H9 (cell line): ENCODE results near the gene CATSPERB. TPM values are rescaled to one million over a fixed set of nuclear protein-coding genes. Genes with fewer than 3 reads are reported as not detected.
"Not testable (repeated sequence)": the region's sequence is repeated elsewhere in the genome, so short reads cannot be mapped to it uniquely, and the experiment has no call there.

Source experiments
- DNase-seq: peaks from one replicate; pipeline ENCODE4 v3.0.0-alpha.2; 2017
- H2AFZ ChIP-seq: one replicate; pipeline ENCODE4 v1.6.1; 2013; ENCODE audit warnings: mild to moderate bottlenecking, low read length, control low read depth, moderate library complexity
- H2AK5ac ChIP-seq: 2 replicates; pipeline ENCODE4 v1.6.1; 2013; ENCODE audit warnings: low read length, control low read depth, mixed read lengths; ENCODE audit not compliant: insufficient read length
- H2BK120ac ChIP-seq: one replicate; pipeline ENCODE4 v1.6.1; 2013; ENCODE audit warnings: low read depth, mild to moderate bottlenecking, low read length, control low read depth, inconsistent platforms; ENCODE audit not compliant: poor library complexity, severe bottlenecking
- H2BK12ac ChIP-seq: 2 replicates; pipeline ENCODE4 v1.6.1; 2013; ENCODE audit warnings: low read length, control low read depth, mixed read lengths, low read depth; ENCODE audit not compliant: insufficient read length
- H2BK15ac ChIP-seq: 2 replicates; pipeline ENCODE4 v1.6.1; 2013; ENCODE audit warnings: low read depth, low read length, control low read depth
- H2BK20ac ChIP-seq: one replicate; pipeline ENCODE4 v1.6.1; 2013; ENCODE audit warnings: low read depth, mild to moderate bottlenecking, low read length, control low read depth, inconsistent platforms; ENCODE audit not compliant: poor library complexity, severe bottlenecking
- H2BK5ac ChIP-seq: 2 replicates; pipeline ENCODE4 v1.6.1; 2013; ENCODE audit warnings: low read length, control low read depth, mixed read lengths; ENCODE audit not compliant: insufficient read length
- H3K14ac ChIP-seq: 2 replicates; pipeline ENCODE4 v1.6.1; 2013; ENCODE audit warnings: low read length, control low read depth; ENCODE audit not compliant: insufficient read depth
- H3K18ac ChIP-seq: 2 replicates; pipeline ENCODE4 v1.6.1; 2013; ENCODE audit warnings: low read depth, mild to moderate bottlenecking, mixed read lengths, low read length, control low read depth; ENCODE audit not compliant: insufficient read length
- H3K23ac ChIP-seq: 2 replicates; pipeline ENCODE4 v1.6.1; 2013; ENCODE audit warnings: low read length, control low read depth, mixed read lengths, low read depth; ENCODE audit not compliant: insufficient read length
- H3K23me2 ChIP-seq: 2 replicates; pipeline ENCODE4 v1.6.1; 2013; ENCODE audit warnings: low read depth, mild to moderate bottlenecking, mixed read lengths, low read length, control low read depth; ENCODE audit not compliant: insufficient read length, poor library complexity, severe bottlenecking
- H3K27ac ChIP-seq: 2 replicates; pipeline ENCODE4 v1.5.1; 2013; ENCODE audit warnings: low read length, control low read depth, mixed read lengths, low read depth; ENCODE audit not compliant: insufficient read length
- H3K27me3 ChIP-seq: 2 replicates; pipeline ENCODE4 v1.6.1; 2013; ENCODE audit warnings: low read length, control low read depth, inconsistent platforms; ENCODE audit not compliant: insufficient read depth
- H3K4ac ChIP-seq: 2 replicates; pipeline ENCODE4 v1.6.1; 2013; ENCODE audit warnings: low read depth, mild to moderate bottlenecking, control low read depth, inconsistent platforms, low read length, moderate library complexity
- H3K4me1 ChIP-seq: 2 replicates; pipeline ENCODE4 v1.6.1; 2013; ENCODE audit warnings: low read length, control low read depth, inconsistent platforms; ENCODE audit not compliant: insufficient read depth
- H3K4me2 ChIP-seq: 2 replicates; pipeline ENCODE4 v1.6.1; 2013; ENCODE audit warnings: low read length, control low read depth, mixed read lengths; ENCODE audit not compliant: insufficient read length, insufficient read depth
- H3K56ac ChIP-seq: 2 replicates; pipeline ENCODE4 v1.6.1; 2013; ENCODE audit warnings: low read depth, mild to moderate bottlenecking, mixed read lengths, low read length, control low read depth; ENCODE audit not compliant: insufficient read length
- H3K79me1 ChIP-seq: 2 replicates; pipeline ENCODE4 v1.6.1; 2013; ENCODE audit warnings: low read depth, mild to moderate bottlenecking, moderate library complexity, low read length, control low read depth, inconsistent platforms; ENCODE audit not compliant: insufficient read depth, poor library complexity, severe bottlenecking
- H3K79me2 ChIP-seq: 2 replicates; pipeline ENCODE4 v1.6.1; 2013; ENCODE audit warnings: low read length, control low read depth, inconsistent platforms; ENCODE audit not compliant: insufficient read depth
- H3K9ac ChIP-seq: 2 replicates; pipeline ENCODE4 v1.6.1; 2013; ENCODE audit warnings: low read length, control low read depth, mixed read lengths; ENCODE audit not compliant: insufficient read length; ENCODE audit errors: extremely low read depth
- H3K9me3 ChIP-seq: one replicate; pipeline ENCODE4 v1.6.1; 2013; ENCODE audit warnings: low read depth, low read length, inconsistent platforms; ENCODE audit not compliant: control insufficient read depth
- H3T11ph ChIP-seq: one replicate; pipeline ENCODE4 v1.6.1; 2013; ENCODE audit warnings: mild to moderate bottlenecking, low read length, control low read depth, inconsistent platforms
- H4K20me1 ChIP-seq: one replicate; pipeline ENCODE4 v1.6.1; 2013; ENCODE audit not compliant: control insufficient read depth, insufficient read length, insufficient read depth
- H4K5ac ChIP-seq: 2 replicates; pipeline ENCODE4 v1.6.1; 2013; ENCODE audit warnings: low read depth, mild to moderate bottlenecking, mixed read lengths, low read length, control low read depth; ENCODE audit not compliant: insufficient read length
- H4K8ac ChIP-seq: replicated peaks from 2 replicates; pipeline ENCODE4 v1.6.1; 2013; ENCODE audit warnings: low read length, control low read depth, mixed read lengths, low read depth; ENCODE audit not compliant: insufficient read length
- H4K91ac ChIP-seq: 2 replicates; pipeline ENCODE4 v1.6.1; 2013; ENCODE audit warnings: low read depth, mild to moderate bottlenecking, moderate library complexity, mixed read lengths, low read length, control low read depth; ENCODE audit not compliant: insufficient read length
- H3K27ac Mint-ChIP-seq, 3 experiments: 2 replicates in 2 of 3; 3 replicates in 1 of 3; pipeline ENCODE4 v1.8.0; 2020 to 2021; ENCODE audit warnings: mixed read lengths in 3 of 3, mild to moderate bottlenecking in 1 of 3, moderate library complexity in 1 of 3
- H3K27me3 Mint-ChIP-seq: 2 replicates; pipeline ENCODE4 v1.8.0; 2021; ENCODE audit warnings: low read depth, mild to moderate bottlenecking, moderate library complexity, mixed read lengths
- H3K36me3 Mint-ChIP-seq, 3 experiments: 2 replicates in 2 of 3; 3 replicates in 1 of 3; pipeline ENCODE4 v1.8.0; 2020 to 2021; ENCODE audit warnings: low read depth in 3 of 3, mixed read lengths in 3 of 3; ENCODE audit not compliant: insufficient read depth in 1 of 3
- H3K4me1 Mint-ChIP-seq, 2 experiments: 2 replicates each; pipeline ENCODE4 v1.8.0; 2020; ENCODE audit warnings: mixed read lengths in 2 of 2
- H3K4me3 Mint-ChIP-seq, 2 experiments: 2 replicates in 1 of 2; 3 replicates in 1 of 2; pipeline ENCODE4 v1.8.0; 2020 to 2021; ENCODE audit warnings: mild to moderate bottlenecking in 2 of 2, mixed read lengths in 2 of 2, moderate library complexity in 1 of 2
- H3K9me3 Mint-ChIP-seq, 2 experiments: 2 replicates in 1 of 2; 3 replicates in 1 of 2; pipeline ENCODE4 v1.8.0; 2020; ENCODE audit warnings: mild to moderate bottlenecking in 2 of 2, mixed read lengths in 2 of 2, moderate library complexity in 1 of 2
- CTCF ChIP-seq: fragments of 200-600 bp; sonication (generic); conservative IDR thresholded peaks from 3 replicates; pipeline ENCODE4 v1.8.0; 2021; ENCODE audit warnings: antibody characterized with exemption, mild to moderate bottlenecking
- WGBS: extraction: QIAGEN DNeasy Blood & Tissue Kit; methylation state at CpG from one replicate; pipeline ENCODE4 v1.1.7; 2013; ENCODE audit warnings: missing lambda C conversion rate, low lambda C conversion rate, mixed read lengths; ENCODE audit not compliant: insufficient read length; ENCODE audit errors: extremely low coverage; 5-methylcytosine and 5-hydroxymethylcytosine counted together
- total RNA-seq: library from RNA; stranded (reverse); gene quantifications from 2 replicates; pipeline ENCODE4 v1.2.1, GENCODE V29; 2021

CATSPERB gene
- total RNA-seq, 1 experiment from 2014 or later: 0.48 TPM

- Histone ChIP-seq H3K79me2 (no peaks in the 10 kb centered on the region), H3K56ac (no peak overlapping the region), H2BK5ac (no peak overlapping the region), H3K27ac (no peak overlapping the region), H3K18ac (no peak overlapping the region), H2BK12ac (no peak overlapping the region), H2AFZ (no peak overlapping the region), H4K91ac (no peak overlapping the region), H2BK120ac (no peak overlapping the region), H3K23ac (no peak overlapping the region), H3K4me1 (no peaks in the 10 kb centered on the region), H3K9me3 (no peaks in the 10 kb centered on the region), H2BK15ac (no peak overlapping the region), H2AK5ac (no peak overlapping the region), H3K9ac (no peak overlapping the region), H4K5ac (no peak overlapping the region), H2BK20ac (no peak overlapping the region), H4K20me1 (no peaks in the 10 kb centered on the region), H3K27me3 (no peaks in the 10 kb centered on the region), H3K23me2 (no peaks in the 10 kb centered on the region), H3T11ph (no peak overlapping the region), H3K79me1 (no peaks in the 10 kb centered on the region), H3K4ac (no peak overlapping the region), H3K14ac (no peak overlapping the region), H4K8ac (no peak overlapping the region), H3K4me2 (no peak overlapping the region)
- Mint-ChIP-seq H3K27me3 (no peaks in the 10 kb centered on the region), H3K4me1 (peaks cover 2 to 7% of the 10 kb centered on the region in 2 experiments; a peak in 2 of 4 replicates), H3K9me3 (no peaks in the 10 kb centered on the region; a peak in 1 of 5 replicates), H3K4me3 (no peak overlapping the region), H3K27ac (no peak overlapping the region), H3K36me3 (no peaks in the 10 kb centered on the region)
- WGBS: no CpG with 5 or more reads among the region's 3 CpGs
- no peak for DNase-seq
- TF ChIP-seq CTCF: no peak
Observed at GRCh38 chr14:91606851-91607250, 125.0 kb downstream of the CATSPERB start.

DNA sequence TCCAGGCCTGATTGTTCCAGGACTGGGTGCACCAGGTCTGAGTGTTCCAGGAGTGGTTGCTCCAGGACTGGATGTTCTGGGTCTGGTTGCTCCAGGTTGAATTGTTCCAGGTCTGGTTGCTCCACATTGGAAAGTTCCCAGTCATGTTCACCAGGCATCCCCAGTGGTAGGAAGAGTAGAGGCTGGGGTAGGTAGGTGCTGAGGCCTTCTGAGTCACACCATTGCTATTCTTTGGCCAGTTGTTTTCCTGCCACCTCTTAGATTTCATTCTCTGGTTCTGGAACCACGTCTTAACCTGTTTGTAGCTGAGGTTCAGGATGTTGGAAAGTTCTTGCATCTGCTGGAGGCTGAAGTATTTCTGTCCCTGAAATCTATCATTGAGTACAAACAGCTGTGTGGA is 127.3 kb downstream of the CATSPERB start:
- not testable (repeated sequence) for DNase-seq, H3K27ac Mint-ChIP-seq, H3K27me3 ChIP-seq, H3T11ph ChIP-seq, H3K23ac ChIP-seq, H3K4me1 Mint-ChIP-seq, H3K4me2 ChIP-seq, H2AFZ ChIP-seq, H2BK120ac ChIP-seq, H4K5ac ChIP-seq, H2BK15ac ChIP-seq, H3K4me1 ChIP-seq, H3K79me2 ChIP-seq, H3K36me3 Mint-ChIP-seq, H3K23me2 ChIP-seq, H4K8ac ChIP-seq, H3K14ac ChIP-seq, H4K20me1 ChIP-seq, H2AK5ac ChIP-seq, H3K9ac ChIP-seq, H2BK12ac ChIP-seq, H3K4ac ChIP-seq, H3K18ac ChIP-seq, H2BK20ac ChIP-seq, H3K27ac ChIP-seq, H2BK5ac ChIP-seq, H3K27me3 Mint-ChIP-seq, H3K79me1 ChIP-seq, H3K9me3 Mint-ChIP-seq, H3K9me3 ChIP-seq, H3K56ac ChIP-seq, H4K91ac ChIP-seq, H3K4me3 Mint-ChIP-seq
- no CpG with 5 or more reads among the region's 1 CpG for WGBS
